Liver (tissue), 3 donors: ENCODE results near the gene ZXDC.

ENCODE experiments used
- ATF3 ChIP-seq: IDR thresholded peaks from 2 replicates; pipeline ENCODE4 v1.6.1; 2016; ENCODE audit warnings: antibody characterized with exemption
- CTCF ChIP-seq: fragments of 150-350 bp; IDR thresholded peaks from 2 replicates; pipeline ENCODE4 v1.5.1; 2017; ENCODE audit warnings: improper control_type of control experiment, low read depth, low read length; ENCODE audit not compliant: missing input control
- RAD21 ChIP-seq, 2 donors: IDR thresholded peaks; 2 replicates each; pipeline ENCODE4 v1.6.1; 2016; ENCODE audit warnings: antibody characterized with exemption in 2 of 2, mild to moderate bottlenecking in 2 of 2
- REST ChIP-seq: IDR thresholded peaks from 2 replicates; pipeline ENCODE4 v1.6.1; 2016; ENCODE audit warnings: antibody characterized with exemption, mild to moderate bottlenecking
- SP1 ChIP-seq: IDR thresholded peaks from 2 replicates; pipeline ENCODE4 v1.6.1; 2018; ENCODE audit warnings: antibody characterized with exemption, mild to moderate bottlenecking
- TAF1 ChIP-seq: conservative IDR thresholded peaks from 2 replicates; pipeline ENCODE4 v1.6.1; 2016; ENCODE audit warnings: antibody characterized with exemption, mild to moderate bottlenecking
- YY1 ChIP-seq: IDR thresholded peaks from 2 replicates; pipeline ENCODE4 v1.6.1; 2016; ENCODE audit warnings: antibody characterized with exemption, mild to moderate bottlenecking
- TF ChIP-seq, protein P1 (sequence below): IDR thresholded peaks from 2 replicates; pipeline ENCODE4 v1.6.1; 2016; ENCODE audit warnings: antibody characterized with exemption
- TF ChIP-seq, protein P2 (sequence below): IDR thresholded peaks from 2 replicates; pipeline ENCODE4 v1.6.1; 2016; ENCODE audit warnings: antibody characterized with exemption
- donor health status: healthy.
- donor health status: healthy.

DNA sequence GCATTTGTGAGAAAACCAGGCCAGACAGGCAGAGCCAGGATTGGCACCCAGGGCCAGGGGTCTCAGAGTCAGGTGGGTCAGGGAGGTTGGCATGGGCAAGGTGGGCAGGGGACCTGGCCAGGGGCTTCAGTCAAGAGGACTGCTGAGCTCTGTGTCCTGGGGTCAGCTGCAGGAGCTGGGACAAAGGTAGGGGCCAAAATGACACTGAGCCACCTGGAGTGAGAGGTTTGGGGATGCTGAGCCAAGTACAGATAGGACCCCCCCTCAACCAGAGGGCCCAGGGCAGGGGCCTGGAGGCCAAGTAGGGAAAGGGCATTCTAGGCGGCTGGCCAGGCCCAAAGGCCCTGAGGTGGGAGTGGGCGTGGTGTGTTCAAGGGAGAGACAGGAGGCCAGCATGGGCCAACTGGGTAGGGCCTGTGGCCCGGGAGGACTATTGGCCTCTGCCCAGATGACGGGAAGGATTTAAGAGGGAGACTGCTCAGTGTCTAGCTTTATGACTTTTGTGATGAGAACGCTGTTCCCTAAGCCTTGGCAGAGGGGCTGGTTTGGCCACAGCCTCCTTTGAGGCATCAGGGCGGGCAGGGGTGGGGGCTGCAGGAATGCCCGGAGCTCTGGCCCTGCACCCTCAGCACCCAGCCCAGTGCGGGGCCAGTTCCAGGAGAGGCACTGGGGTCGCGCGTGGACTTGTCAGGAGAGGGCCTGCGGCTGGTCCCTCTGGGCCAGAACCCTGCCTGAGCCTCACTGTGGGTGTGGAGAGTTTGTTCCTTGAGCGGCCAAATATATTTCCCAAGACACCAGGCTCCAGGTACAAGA lies 77.9 kb downstream of the ZXDC start:
- TF ChIP-seq CTCF (no peak), TAF1 (no peak), YY1 (no peak), SP1 (no peak), RAD21 (IDR thresholded peaks at IDR 0.05) (no peak), REST (no peak), ATF3 (no peak)
- TF ChIP-seq, protein P1, sequence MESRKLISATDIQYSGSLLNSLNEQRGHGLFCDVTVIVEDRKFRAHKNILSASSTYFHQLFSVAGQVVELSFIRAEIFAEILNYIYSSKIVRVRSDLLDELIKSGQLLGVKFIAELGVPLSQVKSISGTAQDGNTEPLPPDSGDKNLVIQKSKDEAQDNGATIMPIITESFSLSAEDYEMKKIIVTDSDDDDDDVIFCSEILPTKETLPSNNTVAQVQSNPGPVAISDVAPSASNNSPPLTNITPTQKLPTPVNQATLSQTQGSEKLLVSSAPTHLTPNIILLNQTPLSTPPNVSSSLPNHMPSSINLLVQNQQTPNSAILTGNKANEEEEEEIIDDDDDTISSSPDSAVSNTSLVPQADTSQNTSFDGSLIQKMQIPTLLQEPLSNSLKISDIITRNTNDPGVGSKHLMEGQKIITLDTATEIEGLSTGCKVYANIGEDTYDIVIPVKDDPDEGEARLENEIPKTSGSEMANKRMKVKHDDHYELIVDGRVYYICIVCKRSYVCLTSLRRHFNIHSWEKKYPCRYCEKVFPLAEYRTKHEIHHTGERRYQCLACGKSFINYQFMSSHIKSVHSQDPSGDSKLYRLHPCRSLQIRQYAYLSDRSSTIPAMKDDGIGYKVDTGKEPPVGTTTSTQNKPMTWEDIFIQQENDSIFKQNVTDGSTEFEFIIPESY = no peak
- TF ChIP-seq, protein P2, sequence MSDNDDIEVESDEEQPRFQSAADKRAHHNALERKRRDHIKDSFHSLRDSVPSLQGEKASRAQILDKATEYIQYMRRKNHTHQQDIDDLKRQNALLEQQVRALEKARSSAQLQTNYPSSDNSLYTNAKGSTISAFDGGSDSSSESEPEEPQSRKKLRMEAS = no peak
